ENCODE data around the gene BCAS3.

Gene BCAS3

DNA sequence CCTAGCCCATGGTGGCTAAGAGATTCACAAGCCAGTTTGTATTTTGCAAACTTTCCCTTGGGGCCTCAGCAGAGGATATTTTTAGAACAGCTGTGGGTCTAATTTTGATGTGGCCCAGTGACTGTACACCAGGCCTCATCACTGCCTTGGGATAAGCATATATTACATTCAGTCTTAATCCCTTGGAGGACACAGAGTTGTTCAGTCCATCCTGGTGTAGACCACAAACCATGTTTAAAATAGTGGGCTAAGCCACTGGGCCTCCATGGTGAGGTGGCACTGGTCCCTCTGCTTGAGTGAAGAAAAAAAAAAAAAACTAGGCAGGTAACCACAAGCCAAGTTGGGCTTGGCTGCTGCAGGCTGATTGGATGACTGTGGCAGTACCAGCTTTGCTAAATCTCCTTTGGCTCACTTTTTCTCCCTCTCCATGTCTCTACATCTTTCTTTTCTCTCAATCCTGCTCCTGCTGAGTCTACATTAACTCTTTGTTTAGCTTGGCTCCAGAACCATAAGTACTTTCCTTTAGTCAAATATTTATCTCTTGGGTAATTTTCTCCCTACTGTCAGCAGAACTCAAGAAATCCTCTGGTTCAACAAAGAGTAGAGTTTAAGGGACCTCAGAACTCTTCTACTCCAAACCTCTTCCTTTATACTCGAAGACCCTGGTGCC is 602.0 kb downstream of the BCAS3 start:
- Histone ChIP-seq H3K36me3 (ENCODE audit: control insufficient read depth, insufficient read depth, low read length) (no peaks in the 10 kb centered on the region), H3K27ac (ENCODE audit: low read depth, low read length, severe bottlenecking) (no peak overlapping the region), H3K4me1 (ENCODE audit: control insufficient read depth, insufficient read depth, low read length, poor library complexity, severe bottlenecking) (peaks cover 4% of the 10 kb centered on the region), H3K9me3 (ENCODE audit: control insufficient read depth, low read length) (no peaks in the 10 kb centered on the region), H3K4me3 (ENCODE audit: extremely low read depth, insufficient read depth, low read length, poor library complexity, severe bottlenecking) (no peak overlapping the region)
- whole genome bisulfite sequencing, 2 experiments (ENCODE audit: insufficient coverage in 2 of 2) = 89% methylated on average over 1 of the region's 1 CpG; no CpG with 5 or more reads in 1 of the 2 experiments

DNA sequence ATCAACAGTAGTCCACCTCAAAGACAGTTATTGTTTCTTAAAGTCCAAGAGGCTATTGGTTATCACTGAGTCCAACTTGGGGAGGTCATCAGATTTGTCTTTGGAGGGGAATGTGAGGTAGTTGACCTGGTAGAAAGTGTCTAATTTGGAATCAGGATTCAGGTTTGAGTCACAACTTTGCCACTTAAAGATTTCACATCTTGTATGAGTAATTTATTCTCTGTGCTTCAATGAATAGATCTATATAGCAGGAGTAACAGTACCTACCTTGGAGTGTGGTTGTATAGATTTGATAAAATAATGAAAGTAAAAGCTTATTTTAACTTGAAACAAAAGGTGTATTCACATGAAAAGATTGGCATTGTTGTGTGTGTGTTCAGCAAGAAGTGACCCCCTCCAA is 602.7 kb downstream of the BCAS3 start:
- Histone ChIP-seq H3K27ac (ENCODE audit: low read depth, low read length, severe bottlenecking) (no peak overlapping the region), H3K4me3 (ENCODE audit: extremely low read depth, insufficient read depth, low read length, poor library complexity, severe bottlenecking) (no peak overlapping the region), H3K4me1 (ENCODE audit: control insufficient read depth, insufficient read depth, low read length, poor library complexity, severe bottlenecking) (peaks cover 10% of the 10 kb centered on the region), H3K9me3 (ENCODE audit: control insufficient read depth, low read length) (no peaks in the 10 kb centered on the region), H3K36me3 (ENCODE audit: control insufficient read depth, insufficient read depth, low read length) (no peaks in the 10 kb centered on the region)

DNA sequence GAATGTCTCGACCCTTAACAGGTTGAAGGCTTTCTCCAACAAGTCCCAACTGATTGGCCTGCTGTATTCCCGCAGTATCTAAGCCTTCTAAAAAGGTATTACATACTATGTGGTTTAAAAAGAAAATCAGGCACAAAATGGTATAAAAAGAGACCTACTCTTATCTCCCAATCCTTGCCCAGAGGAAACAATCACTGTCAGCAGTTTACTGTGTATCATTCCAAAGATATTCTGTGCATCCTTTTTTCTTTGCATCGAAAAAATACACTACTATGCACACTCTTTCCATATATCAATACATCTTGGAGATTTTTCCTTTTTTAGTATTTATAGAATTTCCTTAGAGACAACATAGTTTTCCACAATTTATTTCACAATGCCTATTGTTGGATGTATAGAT is 603.2 kb downstream of the BCAS3 start:
- 100% methylated on average over 1 of the region's 3 CpGs; no CpG with 5 or more reads in 1 of the 2 experiments for WGBS, 2 experiments (ENCODE audit: insufficient coverage in 2 of 2)
- Histone ChIP-seq H3K9me3 (ENCODE audit: control insufficient read depth, low read length) (no peaks in the 10 kb centered on the region), H3K4me1 (ENCODE audit: control insufficient read depth, insufficient read depth, low read length, poor library complexity, severe bottlenecking) (peaks cover 15% of the 10 kb centered on the region), H3K27ac (ENCODE audit: low read depth, low read length, severe bottlenecking) (no peak overlapping the region), H3K4me3 (ENCODE audit: extremely low read depth, insufficient read depth, low read length, poor library complexity, severe bottlenecking) (no peak overlapping the region), H3K36me3 (ENCODE audit: control insufficient read depth, insufficient read depth, low read length) (no peaks in the 10 kb centered on the region)

DNA sequence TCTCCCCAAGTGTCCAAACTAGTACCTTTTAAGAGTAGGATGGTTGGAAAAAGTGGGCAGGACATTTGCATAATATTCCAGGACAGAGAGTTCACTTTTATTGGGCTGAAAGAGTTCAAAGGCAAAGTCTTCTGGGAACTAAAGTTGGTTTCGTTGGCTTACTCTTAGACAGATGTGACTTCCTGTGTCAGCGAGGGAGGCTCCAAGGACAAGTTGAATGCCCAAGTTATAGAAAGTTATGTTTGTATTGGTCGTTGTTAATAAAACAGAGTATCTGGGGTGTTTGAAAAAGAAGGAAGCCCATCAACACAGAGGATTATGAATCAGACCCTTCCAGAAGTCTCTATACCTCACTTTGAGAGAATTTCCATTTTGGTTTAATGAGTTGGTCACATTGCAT is 604.7 kb downstream of the BCAS3 start:
- no peak overlapping the region for H3K27ac ChIP-seq (ENCODE audit: low read depth, low read length, severe bottlenecking)
- peaks cover 23% of the 10 kb centered on the region for H3K4me1 ChIP-seq (ENCODE audit: control insufficient read depth, insufficient read depth, low read length, poor library complexity, severe bottlenecking)
- 20 to 82% methylated on average over 1 to 2 of the region's 3 CpGs for WGBS, 2 experiments (ENCODE audit: insufficient coverage in 2 of 2)

DNA sequence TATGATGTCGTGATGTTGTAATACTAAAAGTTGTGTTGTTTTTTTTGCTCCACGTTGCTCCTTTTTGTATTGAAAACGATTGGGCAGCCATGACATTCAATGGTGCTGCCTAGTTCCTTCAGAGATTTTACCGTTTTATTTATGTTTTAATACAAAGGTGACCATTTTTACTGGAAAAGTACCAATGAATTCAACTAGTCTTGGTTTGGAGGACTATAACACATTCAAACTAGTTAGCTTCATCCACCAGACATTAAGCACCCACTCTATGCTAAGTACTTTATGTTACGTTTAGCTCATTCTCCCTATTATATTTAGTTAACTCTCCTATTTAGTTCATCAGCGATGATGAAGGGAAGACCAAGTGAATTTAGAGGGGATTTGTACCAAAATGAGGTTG is 605.4 kb downstream of the BCAS3 start:
- Histone ChIP-seq H3K4me1 (ENCODE audit: control insufficient read depth, insufficient read depth, low read length, poor library complexity, severe bottlenecking) (peaks cover 23% of the 10 kb centered on the region), H3K36me3 (ENCODE audit: control insufficient read depth, insufficient read depth, low read length) (no peaks in the 10 kb centered on the region), H3K9me3 (ENCODE audit: control insufficient read depth, low read length) (no peaks in the 10 kb centered on the region), H3K27ac (ENCODE audit: low read depth, low read length, severe bottlenecking) (no peak overlapping the region), H3K4me3 (ENCODE audit: extremely low read depth, insufficient read depth, low read length, poor library complexity, severe bottlenecking) (no peak overlapping the region)
- WGBS, 2 experiments (ENCODE audit: insufficient coverage in 2 of 2) = 100% methylated on average over 1 of the region's 6 CpGs; no CpG with 5 or more reads in 1 of the 2 experiments

More for the DNA sequence above, 604.7 kb downstream of the BCAS3 start:
- no peak overlapping the region for H3K4me3 ChIP-seq (ENCODE audit: extremely low read depth, insufficient read depth, low read length, poor library complexity, severe bottlenecking)
- no peaks in the 10 kb centered on the region for H3K36me3 ChIP-seq (ENCODE audit: control insufficient read depth, insufficient read depth, low read length)
- no peaks in the 10 kb centered on the region for H3K9me3 ChIP-seq (ENCODE audit: control insufficient read depth, low read length)

DNA sequence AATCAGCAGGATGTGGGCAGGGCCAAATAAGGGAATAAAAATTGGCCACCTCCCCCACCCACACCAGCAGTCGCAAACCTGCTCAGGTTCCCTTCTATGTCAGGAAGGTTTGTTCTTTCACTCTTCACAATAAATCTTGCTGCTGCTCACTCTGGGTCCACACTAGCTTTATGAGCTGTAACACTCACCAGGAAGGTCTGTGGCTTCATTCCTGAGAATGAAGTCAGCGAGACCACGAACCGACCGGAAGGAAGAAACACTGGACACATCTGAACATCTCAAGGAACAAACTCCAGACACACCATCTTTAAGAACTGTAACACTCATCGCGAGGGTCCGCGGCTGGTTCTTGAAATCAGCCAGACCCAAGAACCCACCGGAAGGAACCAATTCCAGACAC is 606.5 kb downstream of the BCAS3 start:
- H3K9me3 ChIP-seq (ENCODE audit: control insufficient read depth, low read length) = no peaks in the 10 kb centered on the region
- H3K4me3 ChIP-seq (ENCODE audit: extremely low read depth, insufficient read depth, low read length, poor library complexity, severe bottlenecking) = no peak overlapping the region
- WGBS, 2 experiments (ENCODE audit: insufficient coverage in 2 of 2) = 82 to 95% methylated on average over 5 to 10 of the region's 10 CpGs
- peaks cover 25% of the 10 kb centered on the region for H3K4me1 ChIP-seq (ENCODE audit: control insufficient read depth, insufficient read depth, low read length, poor library complexity, severe bottlenecking)
- peak overlapping the region; percentile 63 for H3K27ac ChIP-seq (ENCODE audit: low read depth, low read length, severe bottlenecking)
- no peaks in the 10 kb centered on the region for H3K36me3 ChIP-seq (ENCODE audit: control insufficient read depth, insufficient read depth, low read length)

DNA sequence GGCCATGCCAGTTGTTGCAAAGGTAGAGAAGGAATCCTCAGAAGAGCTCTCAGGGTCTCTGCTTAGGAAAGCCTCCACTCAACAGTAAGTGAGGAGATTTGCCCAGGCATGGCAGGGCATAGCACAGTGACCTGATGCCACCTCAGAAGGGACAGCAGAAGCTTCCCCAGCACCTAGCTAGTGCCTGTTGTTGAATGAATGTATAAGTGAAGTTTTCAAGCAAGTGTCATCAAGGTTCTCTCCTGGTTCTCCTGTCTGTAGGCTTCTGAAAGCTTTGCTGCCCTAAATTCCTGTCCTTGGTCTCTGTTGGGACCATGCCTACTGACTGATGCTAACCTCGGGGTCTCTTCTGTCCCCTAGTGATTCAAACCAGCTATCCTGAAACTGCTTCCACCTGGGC is 607.1 kb downstream of the BCAS3 start:
- Histone ChIP-seq H3K27ac (ENCODE audit: low read depth, low read length, severe bottlenecking) (peak overlapping the region; percentile 63), H3K4me3 (ENCODE audit: extremely low read depth, insufficient read depth, low read length, poor library complexity, severe bottlenecking) (no peak overlapping the region), H3K36me3 (ENCODE audit: control insufficient read depth, insufficient read depth, low read length) (no peaks in the 10 kb centered on the region)

DNA sequence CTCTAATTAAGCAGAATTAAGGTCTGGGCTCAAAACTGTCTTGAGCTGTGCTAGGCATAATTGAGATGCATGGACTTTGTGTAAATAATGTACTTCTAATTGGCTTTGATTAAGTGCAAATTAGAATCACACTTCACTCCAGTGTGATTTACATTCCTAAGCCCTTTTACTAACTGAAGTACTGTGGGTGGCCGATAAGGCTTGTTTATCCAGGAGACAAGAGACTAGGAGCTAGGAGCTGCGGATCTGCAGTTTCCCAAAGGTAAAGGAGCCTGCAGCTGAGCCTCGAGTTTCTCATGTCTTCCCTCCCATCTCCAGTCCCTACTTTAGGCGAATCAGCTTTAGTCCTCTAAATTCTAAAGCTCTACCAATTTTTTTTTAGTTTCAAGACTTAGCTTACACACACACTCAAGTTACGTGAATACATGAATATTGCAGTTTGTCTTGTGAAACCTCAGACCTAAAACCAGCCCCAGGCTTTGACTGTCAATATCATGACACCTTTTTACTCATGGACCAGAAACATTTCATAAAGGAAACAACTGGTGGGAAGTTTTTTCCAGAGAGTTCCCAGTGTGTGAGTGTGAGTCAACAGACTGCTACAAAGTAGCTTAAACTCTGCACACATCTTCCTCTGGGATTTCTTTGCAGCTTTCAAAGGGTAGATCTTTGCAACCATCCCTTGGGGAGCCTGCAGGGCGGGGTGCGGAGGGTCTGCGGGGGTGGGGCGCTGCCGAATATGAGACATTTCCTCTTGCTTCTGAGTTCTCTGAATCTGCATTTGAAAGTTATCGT is 608.1 kb downstream of the BCAS3 start:
- Histone ChIP-seq H3K4me1 (ENCODE audit: control insufficient read depth, insufficient read depth, low read length, poor library complexity, severe bottlenecking) (peaks cover 32% of the 10 kb centered on the region), H3K27ac (ENCODE audit: low read depth, low read length, severe bottlenecking) (peak overlapping the region; percentile 86), H3K4me3 (ENCODE audit: extremely low read depth, insufficient read depth, low read length, poor library complexity, severe bottlenecking) (no peak overlapping the region), H3K9me3 (ENCODE audit: control insufficient read depth, low read length) (no peaks in the 10 kb centered on the region), H3K36me3 (ENCODE audit: control insufficient read depth, insufficient read depth, low read length) (no peaks in the 10 kb centered on the region)
- 27 to 47% methylated on average over 9 to 10 of the region's 11 CpGs for WGBS, 2 experiments (ENCODE audit: insufficient coverage in 2 of 2)

More for the DNA sequence above, 607.1 kb downstream of the BCAS3 start:
- no peaks in the 10 kb centered on the region for H3K9me3 ChIP-seq (ENCODE audit: control insufficient read depth, low read length)
- peaks cover 31% of the 10 kb centered on the region for H3K4me1 ChIP-seq (ENCODE audit: control insufficient read depth, insufficient read depth, low read length, poor library complexity, severe bottlenecking)
- WGBS, 2 experiments (ENCODE audit: insufficient coverage in 2 of 2) = 83 to 100% methylated on average over 1 of the region's 1 CpG

DNA sequence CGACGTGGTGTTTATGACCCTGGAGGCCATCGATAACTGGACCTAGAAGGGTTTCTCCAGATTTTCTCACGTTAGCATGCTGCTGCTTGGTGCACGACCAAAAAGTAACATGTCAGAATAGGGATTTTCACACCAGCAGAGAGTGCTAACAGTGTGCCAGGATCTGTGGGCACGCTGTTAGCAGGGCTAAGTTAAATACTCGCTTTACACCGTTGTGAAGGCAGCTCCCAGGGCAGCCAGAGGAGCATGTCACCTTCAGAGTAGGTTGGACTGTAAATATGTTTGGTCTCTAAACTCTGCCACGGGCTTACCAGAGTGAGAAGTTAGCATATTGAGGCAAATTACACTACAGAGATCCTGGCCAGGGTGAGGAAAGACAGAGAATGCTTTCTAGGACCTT is 608.8 kb downstream of the BCAS3 start:
- peak overlapping the region; percentile 86 for H3K27ac ChIP-seq (ENCODE audit: low read depth, low read length, severe bottlenecking)
- H3K4me1 ChIP-seq (ENCODE audit: control insufficient read depth, insufficient read depth, low read length, poor library complexity, severe bottlenecking) = peaks cover 32% of the 10 kb centered on the region
- H3K36me3 ChIP-seq (ENCODE audit: control insufficient read depth, insufficient read depth, low read length) = no peaks in the 10 kb centered on the region
- no peak overlapping the region for H3K4me3 ChIP-seq (ENCODE audit: extremely low read depth, insufficient read depth, low read length, poor library complexity, severe bottlenecking)
- WGBS, 2 experiments (ENCODE audit: insufficient coverage in 2 of 2) = 62 to 64% methylated on average over 8 to 9 of the region's 9 CpGs
- H3K9me3 ChIP-seq (ENCODE audit: control insufficient read depth, low read length) = no peaks in the 10 kb centered on the region

DNA sequence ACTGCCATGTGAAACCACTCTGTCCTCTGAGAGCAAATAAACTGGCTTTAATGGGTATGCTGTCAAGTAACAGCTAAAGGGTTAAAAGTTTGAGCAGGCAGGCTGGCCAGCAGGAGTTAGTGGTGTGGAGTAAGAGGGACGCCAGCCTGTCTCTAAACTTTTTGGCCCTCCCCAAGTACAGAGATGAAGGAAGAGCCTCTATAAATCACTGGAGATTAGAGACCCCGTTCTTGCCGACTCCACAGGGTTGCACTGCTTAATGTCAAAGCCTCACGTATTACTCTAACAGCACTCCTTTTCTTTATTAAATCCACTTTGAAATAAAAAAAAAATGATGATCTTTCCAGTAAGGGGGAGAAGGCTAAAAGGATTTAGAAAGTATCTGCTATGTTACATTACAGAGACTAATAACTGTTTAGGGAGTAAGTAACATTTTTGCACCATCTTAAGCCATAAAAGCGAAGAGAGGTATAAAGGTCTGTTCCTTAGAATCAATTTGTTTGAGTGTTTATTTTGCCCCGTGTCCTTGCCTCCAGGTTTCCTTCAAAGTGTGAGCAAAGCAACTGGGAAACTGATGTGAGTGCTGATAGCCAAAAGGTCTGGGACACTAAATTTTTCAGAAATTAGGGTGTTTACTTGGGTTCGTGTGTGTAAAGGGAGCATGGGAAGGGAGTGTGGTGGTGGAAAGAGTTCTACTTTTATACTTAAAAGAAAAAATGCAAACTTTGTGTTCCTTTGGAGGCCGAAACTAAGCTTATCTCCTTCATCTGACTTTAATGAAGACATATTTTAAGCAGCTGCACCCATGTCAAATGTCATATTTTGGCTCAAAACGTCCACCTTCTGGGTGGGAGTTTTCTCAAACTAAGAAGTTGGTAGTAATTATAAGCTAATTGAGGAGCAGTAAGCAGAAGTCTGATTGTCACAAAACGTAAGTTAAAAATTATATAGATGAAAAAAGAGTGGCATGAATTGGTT is 612.0 kb downstream of the BCAS3 start:
- 55 to 67% methylated on average over 4 to 7 of the region's 10 CpGs for WGBS, 2 experiments (ENCODE audit: insufficient coverage in 2 of 2)
- no peaks in the 10 kb centered on the region for H3K9me3 ChIP-seq (ENCODE audit: control insufficient read depth, low read length)
- peak overlapping the region; percentile 77 for H3K27ac ChIP-seq (ENCODE audit: low read depth, low read length, severe bottlenecking)
- H3K4me1 ChIP-seq (ENCODE audit: control insufficient read depth, insufficient read depth, low read length, poor library complexity, severe bottlenecking) = peaks cover 36% of the 10 kb centered on the region
- no peak overlapping the region for H3K4me3 ChIP-seq (ENCODE audit: extremely low read depth, insufficient read depth, low read length, poor library complexity, severe bottlenecking)
- no peaks in the 10 kb centered on the region for H3K36me3 ChIP-seq (ENCODE audit: control insufficient read depth, insufficient read depth, low read length)

Measured in mesodermal cell (in vitro differentiated cells).